ENCODE results near the gene ZFHX3.

ZFHX3 gene

DNA sequence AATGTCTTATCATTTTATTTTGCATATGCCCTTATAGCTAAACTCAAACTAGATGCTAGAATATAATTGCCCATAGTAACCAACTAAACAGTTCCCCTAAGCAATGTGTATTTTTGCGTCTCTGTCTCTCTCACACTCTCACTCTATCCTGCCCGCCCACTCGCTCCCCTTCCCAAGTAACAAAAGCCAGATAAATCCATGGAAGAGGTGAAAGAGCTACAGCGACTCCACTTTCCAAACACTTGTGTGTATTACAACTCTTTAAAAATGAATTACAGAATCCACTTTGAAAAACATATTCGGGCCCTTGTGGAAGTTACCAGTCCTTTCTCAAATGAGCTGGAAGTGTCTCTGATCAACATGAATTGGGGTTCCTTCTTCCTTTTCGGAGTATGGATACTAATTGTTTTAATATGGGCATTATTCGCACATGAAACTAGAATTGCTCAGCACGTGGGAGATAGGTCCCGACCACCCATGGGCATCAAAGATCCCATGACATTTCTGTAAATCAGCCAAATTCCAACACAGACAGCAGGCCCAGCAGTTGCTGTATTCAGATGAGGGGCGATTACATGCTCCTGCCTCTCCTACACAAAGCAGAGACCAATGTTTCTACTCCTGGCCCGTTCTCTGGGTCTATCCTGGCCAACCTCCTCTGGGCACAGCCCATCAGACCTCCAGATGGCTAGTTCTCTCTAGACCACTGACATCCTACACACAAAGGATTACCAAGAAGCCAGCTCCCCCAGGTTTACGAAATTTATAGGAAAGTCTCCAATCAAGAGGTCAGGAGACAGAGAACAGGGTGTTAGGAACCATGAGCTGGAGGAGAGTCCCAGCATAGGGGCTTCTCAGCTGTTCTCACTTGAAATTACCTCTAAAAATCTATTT is 121.5 kb downstream of the ZFHX3 start:
- no peak overlapping the region for H3K4me3 ChIP-seq (ENCODE audit: low read depth in 1 of 2, low read length in 1 of 2)
- peaks cover 17 to 21% of the 10 kb centered on the region in 2 experiments for H3K4me1 ChIP-seq (ENCODE audit: control insufficient read depth in 1 of 2, insufficient read depth in 1 of 2, low read depth in 1 of 2, low read length in 1 of 2)
- H3K27ac ChIP-seq, result no peak overlapping the region
- TF ChIP-seq, protein P1, sequence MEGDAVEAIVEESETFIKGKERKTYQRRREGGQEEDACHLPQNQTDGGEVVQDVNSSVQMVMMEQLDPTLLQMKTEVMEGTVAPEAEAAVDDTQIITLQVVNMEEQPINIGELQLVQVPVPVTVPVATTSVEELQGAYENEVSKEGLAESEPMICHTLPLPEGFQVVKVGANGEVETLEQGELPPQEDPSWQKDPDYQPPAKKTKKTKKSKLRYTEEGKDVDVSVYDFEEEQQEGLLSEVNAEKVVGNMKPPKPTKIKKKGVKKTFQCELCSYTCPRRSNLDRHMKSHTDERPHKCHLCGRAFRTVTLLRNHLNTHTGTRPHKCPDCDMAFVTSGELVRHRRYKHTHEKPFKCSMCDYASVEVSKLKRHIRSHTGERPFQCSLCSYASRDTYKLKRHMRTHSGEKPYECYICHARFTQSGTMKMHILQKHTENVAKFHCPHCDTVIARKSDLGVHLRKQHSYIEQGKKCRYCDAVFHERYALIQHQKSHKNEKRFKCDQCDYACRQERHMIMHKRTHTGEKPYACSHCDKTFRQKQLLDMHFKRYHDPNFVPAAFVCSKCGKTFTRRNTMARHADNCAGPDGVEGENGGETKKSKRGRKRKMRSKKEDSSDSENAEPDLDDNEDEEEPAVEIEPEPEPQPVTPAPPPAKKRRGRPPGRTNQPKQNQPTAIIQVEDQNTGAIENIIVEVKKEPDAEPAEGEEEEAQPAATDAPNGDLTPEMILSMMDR (IDR thresholded peaks at IDR 0.05), result no peak
- H3K9me3 ChIP-seq, result no peaks in the 10 kb centered on the region
- no peaks in the 10 kb centered on the region for H3K36me3 ChIP-seq
- peaks cover 13% of the 10 kb centered on the region for H3K27me3 ChIP-seq

DNA sequence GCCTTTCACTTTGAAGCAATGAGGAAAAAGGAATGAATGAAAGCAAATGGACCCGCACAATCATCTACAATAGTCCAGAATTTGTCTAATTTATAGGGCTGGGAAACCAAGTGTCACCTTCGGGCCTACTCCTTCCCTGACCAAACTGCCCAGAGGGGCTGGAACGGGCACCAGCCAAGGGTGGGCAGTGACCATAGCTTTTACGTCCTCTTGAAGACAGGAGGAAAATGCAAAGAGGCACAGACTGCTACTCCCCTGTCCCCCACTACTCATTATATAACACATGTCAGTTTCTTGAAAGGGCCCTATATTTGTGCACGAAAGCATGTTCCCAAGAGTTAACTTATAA is 122.3 kb downstream of the ZFHX3 start:
- Histone ChIP-seq H3K27me3 (peaks cover 17% of the 10 kb centered on the region), H3K4me3 (ENCODE audit: low read depth in 1 of 2, low read length in 1 of 2) (no peak overlapping the region), H3K4me1 (ENCODE audit: control insufficient read depth in 1 of 2, insufficient read depth in 1 of 2, low read depth in 1 of 2, low read length in 1 of 2) (peaks cover 9 to 13% of the 10 kb centered on the region in 2 experiments), H3K36me3 (no peaks in the 10 kb centered on the region), H3K27ac (no peak overlapping the region), H3K9me3 (no peaks in the 10 kb centered on the region)
- TF ChIP-seq, protein P1 (IDR thresholded peaks at IDR 0.05), result no peak

DNA sequence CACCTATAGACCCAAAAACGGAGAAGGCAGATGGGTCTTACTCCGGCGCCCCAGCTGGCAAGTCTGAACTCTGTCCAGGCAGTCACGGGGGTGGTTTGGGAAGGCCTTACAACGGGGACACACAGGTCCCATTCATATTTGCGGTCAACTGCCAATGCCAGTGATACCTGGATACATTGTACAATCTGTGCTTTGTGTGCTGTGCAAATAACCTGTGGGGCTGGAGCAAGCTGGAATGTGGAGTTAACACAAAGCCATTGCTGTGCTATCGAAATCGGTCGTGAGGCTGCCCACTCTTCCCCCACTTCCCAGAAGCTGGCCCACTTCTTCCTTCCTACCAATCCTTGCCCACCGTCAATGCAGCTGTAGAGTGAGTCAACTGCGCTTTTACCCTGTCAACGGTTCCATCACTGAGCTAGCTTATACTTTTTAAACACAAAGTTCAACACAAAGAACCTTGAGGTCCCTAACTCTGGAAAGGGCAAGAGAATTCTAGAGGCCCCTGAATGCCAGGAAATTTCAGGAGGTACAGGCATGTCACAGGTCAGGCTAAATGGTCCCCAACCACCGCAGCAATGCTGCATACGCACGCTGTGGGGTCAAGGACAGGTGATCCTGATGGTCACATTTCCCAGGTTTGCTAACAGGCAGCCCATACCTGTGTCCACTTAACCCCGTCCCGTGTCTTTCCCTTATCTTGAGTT is 122.8 kb downstream of the ZFHX3 start:
- Histone ChIP-seq H3K36me3 (no peaks in the 10 kb centered on the region), H3K27ac (no peak overlapping the region), H3K4me3 (ENCODE audit: low read depth in 1 of 2, low read length in 1 of 2) (no peak overlapping the region), H3K27me3 (peaks cover 17% of the 10 kb centered on the region), H3K4me1 (ENCODE audit: control insufficient read depth in 1 of 2, insufficient read depth in 1 of 2, low read depth in 1 of 2, low read length in 1 of 2) (peaks cover 8% of the 10 kb centered on the region in 2 experiments), H3K9me3 (no peaks in the 10 kb centered on the region)
- TF ChIP-seq, protein P1 (IDR thresholded peaks at IDR 0.05), result no peak

DNA sequence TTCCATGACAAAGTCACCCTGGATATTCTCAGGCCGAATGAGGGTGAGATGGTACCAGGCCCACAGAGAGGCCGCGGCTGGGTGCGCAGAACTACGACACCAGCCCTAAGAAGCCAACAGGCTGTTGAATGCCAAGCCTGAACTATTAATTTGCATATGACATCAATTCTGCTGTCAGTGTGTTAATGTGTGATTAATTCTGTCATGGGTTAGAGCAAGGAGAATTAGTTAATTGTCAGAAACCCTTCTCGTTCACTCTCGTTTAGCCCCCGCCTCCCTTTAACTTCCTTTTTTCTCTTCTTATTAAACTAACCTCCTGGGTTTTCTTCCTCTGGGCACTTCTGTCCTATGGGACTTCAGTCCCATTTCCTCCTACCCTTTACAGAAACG is 123.4 kb downstream of the ZFHX3 start:
- no peak overlapping the region for H3K27ac ChIP-seq
- no peak overlapping the region for H3K4me3 ChIP-seq (ENCODE audit: low read depth in 1 of 2, low read length in 1 of 2)
- no peaks in the 10 kb centered on the region for H3K36me3 ChIP-seq
- no peaks in the 10 kb centered on the region for H3K9me3 ChIP-seq
- TF ChIP-seq, protein P1 (IDR thresholded peaks at IDR 0.05), result no peak
- peaks cover 8% of the 10 kb centered on the region in 2 experiments for H3K4me1 ChIP-seq (ENCODE audit: control insufficient read depth in 1 of 2, insufficient read depth in 1 of 2, low read depth in 1 of 2, low read length in 1 of 2)
- peaks cover 17% of the 10 kb centered on the region for H3K27me3 ChIP-seq

DNA sequence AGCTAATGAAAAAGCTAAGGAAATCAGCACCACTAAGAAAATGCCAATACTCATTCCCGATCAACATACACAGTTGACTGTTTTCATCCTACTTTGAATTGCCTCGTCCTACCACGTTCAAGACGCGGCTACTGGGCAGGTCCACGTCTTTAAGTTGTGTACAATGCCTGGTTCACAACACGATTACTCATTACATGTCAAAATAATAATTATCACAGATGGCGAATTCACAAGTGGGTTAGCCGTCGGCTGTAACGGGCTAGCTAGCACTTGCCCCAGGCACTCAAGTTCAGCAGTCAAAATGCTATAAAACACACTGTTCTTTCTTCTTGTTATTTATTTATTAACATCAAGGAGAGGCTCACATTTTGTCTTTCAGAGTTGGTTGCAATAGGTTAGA is 124.2 kb downstream of the ZFHX3 start:
- TF ChIP-seq, protein P1 (IDR thresholded peaks at IDR 0.05), result no peak
- Histone ChIP-seq H3K4me3 (ENCODE audit: low read depth in 1 of 2, low read length in 1 of 2) (no peak overlapping the region), H3K9me3 (no peaks in the 10 kb centered on the region), H3K27ac (no peak overlapping the region), H3K4me1 (ENCODE audit: control insufficient read depth in 1 of 2, insufficient read depth in 1 of 2, low read depth in 1 of 2, low read length in 1 of 2) (peaks cover 8% of the 10 kb centered on the region in 2 experiments), H3K36me3 (no peaks in the 10 kb centered on the region), H3K27me3 (peaks cover 17% of the 10 kb centered on the region)
